H9 (cell line): ENCODE data around the gene CRABP2. TPM values are rescaled to one million over a fixed set of nuclear protein-coding genes. Genes with fewer than 3 reads are reported as not detected.

Experiments
- DNase-seq: peaks from one replicate; pipeline ENCODE4 v3.0.0-alpha.2; 2017
- H2AFZ ChIP-seq: one replicate; pipeline ENCODE4 v1.6.1; 2013; ENCODE audit warnings: mild to moderate bottlenecking, low read length, control low read depth, moderate library complexity
- H2AK5ac ChIP-seq: 2 replicates; pipeline ENCODE4 v1.6.1; 2013; ENCODE audit warnings: low read length, control low read depth, mixed read lengths; ENCODE audit not compliant: insufficient read length
- H2BK120ac ChIP-seq: one replicate; pipeline ENCODE4 v1.6.1; 2013; ENCODE audit warnings: low read depth, mild to moderate bottlenecking, low read length, control low read depth, inconsistent platforms; ENCODE audit not compliant: poor library complexity, severe bottlenecking
- H2BK12ac ChIP-seq: 2 replicates; pipeline ENCODE4 v1.6.1; 2013; ENCODE audit warnings: low read length, control low read depth, mixed read lengths, low read depth; ENCODE audit not compliant: insufficient read length
- H2BK15ac ChIP-seq: 2 replicates; pipeline ENCODE4 v1.6.1; 2013; ENCODE audit warnings: low read depth, low read length, control low read depth
- H2BK20ac ChIP-seq: one replicate; pipeline ENCODE4 v1.6.1; 2013; ENCODE audit warnings: low read depth, mild to moderate bottlenecking, low read length, control low read depth, inconsistent platforms; ENCODE audit not compliant: poor library complexity, severe bottlenecking
- H2BK5ac ChIP-seq: 2 replicates; pipeline ENCODE4 v1.6.1; 2013; ENCODE audit warnings: low read length, control low read depth, mixed read lengths; ENCODE audit not compliant: insufficient read length
- H3K14ac ChIP-seq: 2 replicates; pipeline ENCODE4 v1.6.1; 2013; ENCODE audit warnings: low read length, control low read depth; ENCODE audit not compliant: insufficient read depth
- H3K18ac ChIP-seq: 2 replicates; pipeline ENCODE4 v1.6.1; 2013; ENCODE audit warnings: low read depth, mild to moderate bottlenecking, mixed read lengths, low read length, control low read depth; ENCODE audit not compliant: insufficient read length
- H3K23ac ChIP-seq: 2 replicates; pipeline ENCODE4 v1.6.1; 2013; ENCODE audit warnings: low read length, control low read depth, mixed read lengths, low read depth; ENCODE audit not compliant: insufficient read length
- H3K23me2 ChIP-seq: 2 replicates; pipeline ENCODE4 v1.6.1; 2013; ENCODE audit warnings: low read depth, mild to moderate bottlenecking, mixed read lengths, low read length, control low read depth; ENCODE audit not compliant: insufficient read length, poor library complexity, severe bottlenecking
- H3K27ac ChIP-seq: 2 replicates; pipeline ENCODE4 v1.5.1; 2013; ENCODE audit warnings: low read length, control low read depth, mixed read lengths, low read depth; ENCODE audit not compliant: insufficient read length
- H3K27me3 ChIP-seq: 2 replicates; pipeline ENCODE4 v1.6.1; 2013; ENCODE audit warnings: low read length, control low read depth, inconsistent platforms; ENCODE audit not compliant: insufficient read depth
- H3K4ac ChIP-seq: 2 replicates; pipeline ENCODE4 v1.6.1; 2013; ENCODE audit warnings: low read depth, mild to moderate bottlenecking, control low read depth, inconsistent platforms, low read length, moderate library complexity
- H3K4me1 ChIP-seq: 2 replicates; pipeline ENCODE4 v1.6.1; 2013; ENCODE audit warnings: low read length, control low read depth, inconsistent platforms; ENCODE audit not compliant: insufficient read depth
- H3K4me2 ChIP-seq: 2 replicates; pipeline ENCODE4 v1.6.1; 2013; ENCODE audit warnings: low read length, control low read depth, mixed read lengths; ENCODE audit not compliant: insufficient read length, insufficient read depth
- H3K56ac ChIP-seq: 2 replicates; pipeline ENCODE4 v1.6.1; 2013; ENCODE audit warnings: low read depth, mild to moderate bottlenecking, mixed read lengths, low read length, control low read depth; ENCODE audit not compliant: insufficient read length
- H3K79me1 ChIP-seq: 2 replicates; pipeline ENCODE4 v1.6.1; 2013; ENCODE audit warnings: low read depth, mild to moderate bottlenecking, moderate library complexity, low read length, control low read depth, inconsistent platforms; ENCODE audit not compliant: insufficient read depth, poor library complexity, severe bottlenecking
- H3K79me2 ChIP-seq: 2 replicates; pipeline ENCODE4 v1.6.1; 2013; ENCODE audit warnings: low read length, control low read depth, inconsistent platforms; ENCODE audit not compliant: insufficient read depth
- H3K9ac ChIP-seq: 2 replicates; pipeline ENCODE4 v1.6.1; 2013; ENCODE audit warnings: low read length, control low read depth, mixed read lengths; ENCODE audit not compliant: insufficient read length; ENCODE audit errors: extremely low read depth
- H3K9me3 ChIP-seq: one replicate; pipeline ENCODE4 v1.6.1; 2013; ENCODE audit warnings: low read depth, low read length, inconsistent platforms; ENCODE audit not compliant: control insufficient read depth
- H3T11ph ChIP-seq: one replicate; pipeline ENCODE4 v1.6.1; 2013; ENCODE audit warnings: mild to moderate bottlenecking, low read length, control low read depth, inconsistent platforms
- H4K20me1 ChIP-seq: one replicate; pipeline ENCODE4 v1.6.1; 2013; ENCODE audit not compliant: control insufficient read depth, insufficient read length, insufficient read depth
- H4K5ac ChIP-seq: 2 replicates; pipeline ENCODE4 v1.6.1; 2013; ENCODE audit warnings: low read depth, mild to moderate bottlenecking, mixed read lengths, low read length, control low read depth; ENCODE audit not compliant: insufficient read length
- H4K8ac ChIP-seq: replicated peaks from 2 replicates; pipeline ENCODE4 v1.6.1; 2013; ENCODE audit warnings: low read length, control low read depth, mixed read lengths, low read depth; ENCODE audit not compliant: insufficient read length
- H4K91ac ChIP-seq: 2 replicates; pipeline ENCODE4 v1.6.1; 2013; ENCODE audit warnings: low read depth, mild to moderate bottlenecking, moderate library complexity, mixed read lengths, low read length, control low read depth; ENCODE audit not compliant: insufficient read length
- H3K27ac Mint-ChIP-seq, 3 experiments: 2 replicates in 2 of 3; 3 replicates in 1 of 3; pipeline ENCODE4 v1.8.0; 2020 to 2021; ENCODE audit warnings: mixed read lengths in 3 of 3, mild to moderate bottlenecking in 1 of 3, moderate library complexity in 1 of 3
- H3K27me3 Mint-ChIP-seq: 2 replicates; pipeline ENCODE4 v1.8.0; 2021; ENCODE audit warnings: low read depth, mild to moderate bottlenecking, moderate library complexity, mixed read lengths
- H3K36me3 Mint-ChIP-seq, 3 experiments: 2 replicates in 2 of 3; 3 replicates in 1 of 3; pipeline ENCODE4 v1.8.0; 2020 to 2021; ENCODE audit warnings: low read depth in 3 of 3, mixed read lengths in 3 of 3; ENCODE audit not compliant: insufficient read depth in 1 of 3
- H3K4me1 Mint-ChIP-seq, 2 experiments: 2 replicates each; pipeline ENCODE4 v1.8.0; 2020; ENCODE audit warnings: mixed read lengths in 2 of 2
- H3K4me3 Mint-ChIP-seq, 2 experiments: 2 replicates in 1 of 2; 3 replicates in 1 of 2; pipeline ENCODE4 v1.8.0; 2020 to 2021; ENCODE audit warnings: mild to moderate bottlenecking in 2 of 2, mixed read lengths in 2 of 2, moderate library complexity in 1 of 2
- H3K9me3 Mint-ChIP-seq, 2 experiments: 2 replicates in 1 of 2; 3 replicates in 1 of 2; pipeline ENCODE4 v1.8.0; 2020; ENCODE audit warnings: mild to moderate bottlenecking in 2 of 2, mixed read lengths in 2 of 2, moderate library complexity in 1 of 2
- WGBS: extraction: QIAGEN DNeasy Blood & Tissue Kit; methylation state at CpG from one replicate; pipeline ENCODE4 v1.1.7; 2013; ENCODE audit warnings: missing lambda C conversion rate, low lambda C conversion rate, mixed read lengths; ENCODE audit not compliant: insufficient read length; ENCODE audit errors: extremely low coverage; 5-methylcytosine and 5-hydroxymethylcytosine counted together
- total RNA-seq: library from RNA; stranded (reverse); gene quantifications from 2 replicates; pipeline ENCODE4 v1.2.1, GENCODE V29; 2021
- TF ChIP-seq, protein P1 (sequence below): fragments of 200-600 bp; sonication (generic); conservative IDR thresholded peaks from 3 replicates; pipeline ENCODE4 v1.8.0; 2021; ENCODE audit warnings: antibody characterized with exemption, mild to moderate bottlenecking

Gene CRABP2
- total RNA-seq, 1 experiment from 2014 or later, result 184 TPM

- peaks cover 23% of the 10 kb centered on the region; the same call in 1 of the 2 replicates for H3K4me1 ChIP-seq
- H3K4me2 ChIP-seq, result peak overlapping the region; percentile 7
- WGBS, result no CpG with 5 or more reads among the region's 5 CpGs
Observed at GRCh38 chr1:156664046-156664766, 41.2 kb downstream of the CRABP2 start.

More at GRCh38 chr1:156664046-156664766, 41.2 kb downstream of the CRABP2 start:
- Mint-ChIP-seq H3K36me3 (no peaks in the 10 kb centered on the region; a peak in 1 of 7 replicates), H3K4me3 (peak overlapping the region in 1 of 2 experiments; percentile 65; a peak in 4 of 5 replicates), H3K4me1 (peaks cover 91 to 96% of the 10 kb centered on the region in 2 experiments), H3K27ac (peak overlapping the region; percentile 74 to 93 (median 86)), H3K27me3 (peaks cover 10% of the 10 kb centered on the region), H3K9me3 (no peaks in the 10 kb centered on the region; a peak in 1 of 5 replicates)
- H3K23ac ChIP-seq, result no peak overlapping the region
- no peaks in the 10 kb centered on the region for H3K79me1 ChIP-seq
- H3K14ac ChIP-seq, result peak overlapping the region; percentile 46
- peak; percentile 61 for DNase-seq
- no peak overlapping the region for H2BK120ac ChIP-seq
- no peak overlapping the region for H3K56ac ChIP-seq
- no peak overlapping the region for H2AFZ ChIP-seq
- no peaks in the 10 kb centered on the region for H3K9me3 ChIP-seq
- H4K20me1 ChIP-seq, result no peaks in the 10 kb centered on the region
- H3K27me3 ChIP-seq, result no peaks in the 10 kb centered on the region
- H2BK5ac ChIP-seq, result no peak overlapping the region
- no peaks in the 10 kb centered on the region for H3K79me2 ChIP-seq
- peak overlapping the region; percentile 7 for H2BK12ac ChIP-seq
- TF ChIP-seq, protein P1, sequence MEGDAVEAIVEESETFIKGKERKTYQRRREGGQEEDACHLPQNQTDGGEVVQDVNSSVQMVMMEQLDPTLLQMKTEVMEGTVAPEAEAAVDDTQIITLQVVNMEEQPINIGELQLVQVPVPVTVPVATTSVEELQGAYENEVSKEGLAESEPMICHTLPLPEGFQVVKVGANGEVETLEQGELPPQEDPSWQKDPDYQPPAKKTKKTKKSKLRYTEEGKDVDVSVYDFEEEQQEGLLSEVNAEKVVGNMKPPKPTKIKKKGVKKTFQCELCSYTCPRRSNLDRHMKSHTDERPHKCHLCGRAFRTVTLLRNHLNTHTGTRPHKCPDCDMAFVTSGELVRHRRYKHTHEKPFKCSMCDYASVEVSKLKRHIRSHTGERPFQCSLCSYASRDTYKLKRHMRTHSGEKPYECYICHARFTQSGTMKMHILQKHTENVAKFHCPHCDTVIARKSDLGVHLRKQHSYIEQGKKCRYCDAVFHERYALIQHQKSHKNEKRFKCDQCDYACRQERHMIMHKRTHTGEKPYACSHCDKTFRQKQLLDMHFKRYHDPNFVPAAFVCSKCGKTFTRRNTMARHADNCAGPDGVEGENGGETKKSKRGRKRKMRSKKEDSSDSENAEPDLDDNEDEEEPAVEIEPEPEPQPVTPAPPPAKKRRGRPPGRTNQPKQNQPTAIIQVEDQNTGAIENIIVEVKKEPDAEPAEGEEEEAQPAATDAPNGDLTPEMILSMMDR, result no peak
- no peak overlapping the region for H2BK20ac ChIP-seq
- H3K23me2 ChIP-seq, result no peaks in the 10 kb centered on the region
- no peak overlapping the region for H3K9ac ChIP-seq
- H2BK15ac ChIP-seq, result no peak overlapping the region
- H4K91ac ChIP-seq, result no peak overlapping the region
- H4K8ac ChIP-seq, result no peak overlapping the region
- no peak overlapping the region for H3T11ph ChIP-seq
- no peak overlapping the region for H4K5ac ChIP-seq
- no peak overlapping the region for H2AK5ac ChIP-seq
- no peak overlapping the region; the same call in 1 of the 2 replicates for H3K4ac ChIP-seq
- no peak overlapping the region for H3K27ac ChIP-seq
- H3K18ac ChIP-seq, result peak overlapping the region; percentile 70
